ENCODE data around the gene CDC42BPA.

- TF ChIP-seq POLR2AphosphoS5 (IDR thresholded peaks at IDR 0.05; ENCODE audit: low read depth, low read length), result no peak
- TF ChIP-seq POLR2A (IDR thresholded peaks at IDR 0.05; ENCODE audit: low read depth, low read length), result no peak
Observed at GRCh38 chr1:227112538-227112937, 205.8 kb downstream of the CDC42BPA start.

Data from GM12892 (cell line).